WI38 (cell line): ENCODE measurements around the gene TP53BP1.

Experiments used
- H3K4me3 ChIP-seq: 2 replicates; pipeline ENCODE4 v1.5.1; 2011; ENCODE audit warnings: low read depth, mild to moderate bottlenecking, control low read depth, low read length
- CTCF ChIP-seq: IDR thresholded peaks from 2 replicates; pipeline ENCODE4 v1.5.1; 2012; ENCODE audit warnings: low read depth, mild to moderate bottlenecking, control low read depth, low read length

Gene TP53BP1

DNA sequence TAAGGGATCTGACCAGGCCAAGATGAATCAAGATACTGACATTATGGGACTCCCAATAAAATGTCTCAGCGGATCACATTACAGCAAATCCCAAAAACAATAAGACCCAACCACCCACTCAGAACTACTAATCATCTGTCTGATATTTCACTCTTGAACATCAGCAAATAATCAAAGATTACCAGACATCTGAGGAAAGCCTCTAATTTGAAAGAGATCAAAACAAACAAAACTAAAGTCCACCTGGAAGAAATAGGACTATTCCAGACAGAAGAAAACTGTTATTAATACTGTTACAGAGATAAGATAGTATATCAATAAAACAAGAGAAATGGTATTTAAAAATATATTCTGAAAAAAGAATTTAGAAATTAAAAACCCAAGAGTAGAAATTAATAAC, 29.0 kb downstream of the TP53BP1 start:
- no peak for TF ChIP-seq CTCF
- H3K4me3 ChIP-seq, result no peak overlapping the region

DNA sequence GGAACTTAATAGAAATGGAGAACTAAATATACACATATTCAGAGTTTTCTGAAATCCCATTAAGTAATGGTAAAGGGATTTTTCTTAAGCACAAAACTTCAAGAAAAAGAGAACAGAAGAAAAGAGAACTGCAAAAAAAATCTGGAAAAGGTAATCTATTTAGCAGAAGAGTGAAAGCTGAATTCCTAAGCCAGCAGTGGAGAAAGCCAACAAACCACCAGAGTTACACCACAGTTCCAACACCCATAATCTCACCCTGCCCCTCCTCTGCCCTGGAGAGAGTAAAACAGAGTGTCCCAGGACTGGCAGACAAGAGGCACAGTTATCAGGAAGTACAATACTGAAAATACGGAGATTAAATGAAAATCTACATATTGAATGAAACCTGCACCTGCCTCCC, 29.4 kb downstream of the TP53BP1 start:
- H3K4me3 ChIP-seq, result no peak overlapping the region

DNA sequence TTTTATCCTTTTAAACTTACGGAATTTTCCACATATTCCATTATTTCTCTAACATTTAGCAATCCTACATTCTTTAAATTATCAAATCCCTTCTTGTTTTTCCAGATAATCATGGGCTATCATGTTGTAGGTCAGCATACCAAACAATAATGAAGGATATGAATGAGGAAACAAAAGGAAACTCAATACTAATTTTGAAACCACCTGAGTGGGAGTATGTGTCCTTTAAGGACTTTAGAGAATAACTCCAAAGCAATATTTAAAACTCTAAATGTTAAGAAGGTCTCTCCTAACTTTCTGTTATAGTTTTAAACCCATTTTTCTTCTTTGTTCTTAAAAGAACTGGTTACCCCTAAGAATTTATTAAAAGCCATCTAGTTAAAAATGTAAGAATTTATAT, 43.0 kb downstream of the TP53BP1 start:
- TF ChIP-seq CTCF, result no peak
- no peak overlapping the region for H3K4me3 ChIP-seq

More for the DNA sequence above, 29.4 kb downstream of the TP53BP1 start:
- TF ChIP-seq CTCF, result no peak

GRCh38 chr15:43446344-43446743, 46.6 kb downstream of the TP53BP1 start:
- no peak overlapping the region for H3K4me3 ChIP-seq
- TF ChIP-seq CTCF, result no peak

DNA sequence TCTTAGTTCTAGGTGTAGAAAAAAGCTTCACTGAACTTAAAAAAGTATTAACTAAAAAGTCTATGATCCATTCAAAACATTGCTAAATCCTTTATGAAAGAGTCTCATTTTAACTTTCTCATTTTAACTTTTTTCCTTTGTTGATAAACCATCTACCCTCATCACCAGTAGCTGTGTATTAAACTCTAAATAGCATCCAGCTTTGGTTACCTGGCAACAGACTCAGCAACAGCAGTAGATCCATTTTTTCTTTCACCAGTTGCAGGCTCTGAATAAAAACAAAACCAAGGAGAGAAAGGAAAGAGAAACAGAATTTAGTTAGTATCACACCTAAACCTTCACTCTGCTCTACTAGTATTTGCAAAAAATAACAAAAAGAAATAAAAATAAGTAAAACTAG, 51.6 kb downstream of the TP53BP1 start:
- no peak overlapping the region for H3K4me3 ChIP-seq
- TF ChIP-seq CTCF, result no peak

GRCh38 chr15:43440721-43441281, 52.2 kb downstream of the TP53BP1 start:
- H3K4me3 ChIP-seq, result no peak overlapping the region
- TF ChIP-seq CTCF, result no peak

GRCh38 chr15:43439268-43439667, 53.7 kb downstream of the TP53BP1 start:
- TF ChIP-seq CTCF, result no peak
- no peak overlapping the region for H3K4me3 ChIP-seq
